Tracheal epithelial cell (primary cell): ENCODE data around the gene FRMD6. TPM values are rescaled to one million over a fixed set of nuclear protein-coding genes. Genes with fewer than 3 reads are reported as not detected.

Source experiments
- total RNA-seq: library from RNA; depleted of rRNA; stranded (reverse); fragments of >200 nt; gene quantifications from 2 replicates; pipeline ENCODE4 v1.2.1, GENCODE V29; 2014

Gene FRMD6
- total RNA-seq = 160 and 361 TPM in 2 replicates

GRCh38 chr14:51651388-51652167, at the start of gene FRMD6:
Gene FRMD6 (plus strand): TSS chr14:51651910. CDS start chr14:51689837, 37,927 bp downstream.

Other genes starting within 250 kb of the FRMD6 start
- gene GNG2, start 208.7 kb downstream of the FRMD6 start, total RNA-seq = 0.24 TPM in 1 of 2 replicates, not detected in the other